ACC112 (cell line): ENCODE data around the gene MACROD2.
"Not testable (repeated sequence)": the region's sequence is repeated elsewhere in the genome, so short reads cannot be mapped to it uniquely, and the experiment has no call there.

Source experiments
- H2AFZ ChIP-seq: fragments of 200-600 bp; sonication (generic); one replicate; pipeline ENCODE4 v1.6.0; 2017; ENCODE audit warnings: antibody characterized with exemption, low read length; ENCODE audit not compliant: unreplicated experiment
- H3K27ac ChIP-seq: fragments of 200-600 bp; sonication (generic); 2 replicates; pipeline ENCODE4 v1.5.1; 2014; ENCODE audit warnings: low read depth, mild to moderate bottlenecking, antibody characterized with exemption, low read length, moderate library complexity
- H3K27me3 ChIP-seq: fragments of 200-600 bp; sonication (generic); 2 replicates; pipeline ENCODE4 v1.6.1; 2014; ENCODE audit warnings: mild to moderate bottlenecking, antibody characterized with exemption, low read length, moderate library complexity, mixed read lengths; ENCODE audit not compliant: insufficient read depth
- H3K36me3 ChIP-seq: fragments of 200-600 bp; sonication (generic); 2 replicates; pipeline ENCODE4 v1.6.1; 2016; ENCODE audit warnings: mild to moderate bottlenecking, antibody characterized with exemption, low read length, moderate library complexity, mixed read lengths; ENCODE audit not compliant: insufficient read depth
- H3K4me1 ChIP-seq: fragments of 200-600 bp; sonication (generic); one replicate; pipeline ENCODE4 v1.6.1; 2016; ENCODE audit warnings: low read length, mixed read lengths; ENCODE audit not compliant: insufficient read depth, unreplicated experiment, control insufficient read depth
- H3K4me3 ChIP-seq: fragments of 200-600 bp; sonication (generic); 2 replicates; pipeline ENCODE4 v1.5.1; 2014; ENCODE audit warnings: mild to moderate bottlenecking, low read depth, low read length
- H3K79me2 ChIP-seq: fragments of 200-600 bp; sonication (generic); one replicate; pipeline ENCODE4 v1.6.0; 2016; ENCODE audit warnings: low read length; ENCODE audit not compliant: control insufficient read depth, unreplicated experiment, insufficient read depth

Gene MACROD2

GRCh38 chr20:14966808-14967207 lies 971.5 kb downstream of the MACROD2 start:
- Histone ChIP-seq H3K4me3 (no peak overlapping the region), H3K27ac (no peak overlapping the region), H2AFZ (no peak overlapping the region), H3K4me1 (no peaks in the 10 kb centered on the region), H3K79me2 (no peaks in the 10 kb centered on the region), H3K27me3 (no peaks in the 10 kb centered on the region), H3K36me3 (no peaks in the 10 kb centered on the region)

- no peaks in the 10 kb centered on the region for H3K79me2 ChIP-seq
- H3K27ac ChIP-seq: no peak overlapping the region
Observed at GRCh38 chr20:14972256-14972655, 976.9 kb downstream of the MACROD2 start.

GRCh38 chr20:14972690-14973089 lies 977.4 kb downstream of the MACROD2 start:
- Histone ChIP-seq H3K27me3 (no peaks in the 10 kb centered on the region), H3K4me3 (no peak overlapping the region), H3K27ac (no peak overlapping the region), H2AFZ (no peak overlapping the region), H3K36me3 (no peaks in the 10 kb centered on the region), H3K79me2 (no peaks in the 10 kb centered on the region), H3K4me1 (no peaks in the 10 kb centered on the region)

More at GRCh38 chr20:14972256-14972655, 976.9 kb downstream of the MACROD2 start:
- Histone ChIP-seq H3K4me3 (no peak overlapping the region), H3K27me3 (no peaks in the 10 kb centered on the region), H3K4me1 (no peaks in the 10 kb centered on the region), H2AFZ (no peak overlapping the region), H3K36me3 (no peaks in the 10 kb centered on the region)

GRCh38 chr20:14979453-14979986 lies 984.2 kb downstream of the MACROD2 start:
- H3K27ac ChIP-seq: no peak overlapping the region
- no peak overlapping the region for H3K4me3 ChIP-seq

GRCh38 chr20:14981486-14981885 lies 986.2 kb downstream of the MACROD2 start:
- not testable (repeated sequence) for H2AFZ ChIP-seq, H3K4me3 ChIP-seq, H3K36me3 ChIP-seq, H3K27ac ChIP-seq, H3K27me3 ChIP-seq, H3K4me1 ChIP-seq, H3K79me2 ChIP-seq

More at GRCh38 chr20:14979453-14979986, 984.2 kb downstream of the MACROD2 start:
- Histone ChIP-seq H3K79me2 (no peaks in the 10 kb centered on the region), H3K27me3 (no peaks in the 10 kb centered on the region), H2AFZ (no peak overlapping the region), H3K36me3 (no peaks in the 10 kb centered on the region), H3K4me1 (no peaks in the 10 kb centered on the region)

- H3K36me3 ChIP-seq, H3K4me1 ChIP-seq, H2AFZ ChIP-seq, H3K79me2 ChIP-seq, H3K4me3 ChIP-seq, H3K27me3 ChIP-seq, H3K27ac ChIP-seq: not testable (repeated sequence)
Observed at GRCh38 chr20:14982324-14982723, 987.0 kb downstream of the MACROD2 start.

GRCh38 chr20:14984305-14984704 lies 989.0 kb downstream of the MACROD2 start:
- H3K4me1 ChIP-seq: no peaks in the 10 kb centered on the region
- H3K4me3 ChIP-seq: no peak overlapping the region
- H3K79me2 ChIP-seq: no peaks in the 10 kb centered on the region
- H3K36me3 ChIP-seq: no peaks in the 10 kb centered on the region
- H2AFZ ChIP-seq: no peak overlapping the region
- no peaks in the 10 kb centered on the region for H3K27me3 ChIP-seq
- H3K27ac ChIP-seq: no peak overlapping the region

- Histone ChIP-seq H3K79me2 (no peaks in the 10 kb centered on the region), H3K27ac (no peak overlapping the region), H3K4me3 (no peak overlapping the region), H3K36me3 (no peaks in the 10 kb centered on the region), H3K27me3 (no peaks in the 10 kb centered on the region), H2AFZ (no peak overlapping the region), H3K4me1 (no peaks in the 10 kb centered on the region)
Observed at GRCh38 chr20:14984768-14985622, 989.7 kb downstream of the MACROD2 start.

- H3K36me3 ChIP-seq: no peaks in the 10 kb centered on the region
- H3K27ac ChIP-seq: no peak overlapping the region
- H2AFZ ChIP-seq: no peak overlapping the region
Observed at GRCh38 chr20:14986026-14986655, 990.8 kb downstream of the MACROD2 start.

GRCh38 chr20:14986656-14987055 lies 991.3 kb downstream of the MACROD2 start:
- Histone ChIP-seq H3K27ac (no peak overlapping the region), H3K4me3 (no peak overlapping the region), H3K4me1 (peaks cover 3% of the 10 kb centered on the region), H2AFZ (no peak overlapping the region), H3K36me3 (no peaks in the 10 kb centered on the region), H3K27me3 (no peaks in the 10 kb centered on the region), H3K79me2 (no peaks in the 10 kb centered on the region)

More at GRCh38 chr20:14986026-14986655, 990.8 kb downstream of the MACROD2 start:
- Histone ChIP-seq H3K79me2 (no peaks in the 10 kb centered on the region), H3K4me3 (no peak overlapping the region), H3K4me1 (no peaks in the 10 kb centered on the region), H3K27me3 (no peaks in the 10 kb centered on the region)
